HUES48 (cell line): ENCODE data around the gene GADD45GIP1.
"Not testable (repeated sequence)": the region's sequence is repeated elsewhere in the genome, so short reads cannot be mapped to it uniquely, and the experiment has no call there.

Experiments
- H3K27ac ChIP-seq: one replicate; pipeline ENCODE4 v1.7.0; 2013; ENCODE audit warnings: low read depth, low read length, inconsistent platforms
- H3K27me3 ChIP-seq: 2 replicates; pipeline ENCODE4 v1.6.1; 2013; ENCODE audit warnings: mild to moderate bottlenecking, low read length; ENCODE audit not compliant: control insufficient read depth, insufficient read depth
- H3K36me3 ChIP-seq: 2 replicates; pipeline ENCODE4 v1.6.1; 2013; ENCODE audit warnings: low read length; ENCODE audit not compliant: control insufficient read depth, insufficient read depth
- H3K4me1 ChIP-seq: 2 replicates; pipeline ENCODE4 v1.6.1; 2013; ENCODE audit warnings: mild to moderate bottlenecking, low read length; ENCODE audit not compliant: control insufficient read depth, insufficient read depth
- H3K4me3 ChIP-seq: 2 replicates; pipeline ENCODE4 v1.5.1; 2013; ENCODE audit warnings: mild to moderate bottlenecking, low read depth, low read length
- H3K9ac ChIP-seq: 2 replicates; pipeline ENCODE4 v1.6.1; 2013; ENCODE audit warnings: mild to moderate bottlenecking, low read depth, low read length, moderate library complexity
- H3K9me3 ChIP-seq: 2 replicates; pipeline ENCODE4 v1.6.1; 2013; ENCODE audit warnings: low read length; ENCODE audit not compliant: control insufficient read depth, insufficient read depth

GADD45GIP1 gene

DNA sequence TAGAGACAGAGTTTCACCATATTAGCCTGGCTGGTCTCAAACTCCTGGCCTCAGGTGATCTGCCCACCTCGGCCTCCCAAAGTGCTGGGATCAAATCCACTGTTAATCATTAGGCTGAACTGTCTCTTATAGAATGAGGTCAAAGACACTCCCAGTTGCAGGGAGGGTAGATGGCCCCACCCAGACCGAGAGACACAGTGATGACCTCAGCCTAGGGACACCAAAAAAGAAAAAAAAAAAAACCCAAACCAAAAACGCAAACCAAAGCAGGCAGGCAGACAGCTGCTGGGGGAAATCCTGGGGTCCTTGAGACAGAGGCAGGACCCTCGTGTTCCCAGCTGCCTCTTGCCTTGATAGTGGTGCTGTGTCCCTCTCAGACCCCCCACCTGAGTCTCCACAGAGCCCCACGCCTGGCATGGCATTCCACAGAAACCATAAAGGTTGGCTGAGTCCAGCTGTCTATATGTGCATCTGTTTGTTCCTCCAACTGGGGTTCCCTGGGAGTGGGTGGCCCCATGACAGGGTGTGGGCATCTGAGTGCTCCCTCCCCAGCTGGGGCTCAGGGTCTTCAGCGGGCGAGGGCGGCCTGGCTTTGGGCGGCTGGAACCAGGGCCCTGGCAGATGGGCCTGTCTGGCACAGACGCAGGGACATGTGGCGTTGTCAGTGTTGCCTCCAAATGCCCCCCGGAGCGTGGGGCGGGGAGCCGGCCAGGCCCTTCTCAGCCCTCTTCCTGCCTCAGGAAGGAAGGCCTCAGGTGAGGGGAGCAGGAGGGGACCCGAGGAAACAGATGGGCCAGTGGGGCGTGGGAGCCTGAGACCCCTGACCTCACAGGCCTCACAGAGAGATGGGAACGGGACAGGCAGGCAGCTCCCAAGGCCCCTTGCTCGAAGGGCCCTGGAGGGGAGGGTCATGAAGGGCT lies 17.5 kb upstream of the GADD45GIP1 start:
- Histone ChIP-seq H3K4me1 (peaks cover 2% of the 10 kb centered on the region; the same call in 1 of the 2 replicates), H3K4me3 (no peak overlapping the region), H3K27me3 (no peaks in the 10 kb centered on the region), H3K36me3 (no peaks in the 10 kb centered on the region), H3K27ac (no peak overlapping the region), H3K9ac (no peak overlapping the region), H3K9me3 (no peaks in the 10 kb centered on the region)

DNA sequence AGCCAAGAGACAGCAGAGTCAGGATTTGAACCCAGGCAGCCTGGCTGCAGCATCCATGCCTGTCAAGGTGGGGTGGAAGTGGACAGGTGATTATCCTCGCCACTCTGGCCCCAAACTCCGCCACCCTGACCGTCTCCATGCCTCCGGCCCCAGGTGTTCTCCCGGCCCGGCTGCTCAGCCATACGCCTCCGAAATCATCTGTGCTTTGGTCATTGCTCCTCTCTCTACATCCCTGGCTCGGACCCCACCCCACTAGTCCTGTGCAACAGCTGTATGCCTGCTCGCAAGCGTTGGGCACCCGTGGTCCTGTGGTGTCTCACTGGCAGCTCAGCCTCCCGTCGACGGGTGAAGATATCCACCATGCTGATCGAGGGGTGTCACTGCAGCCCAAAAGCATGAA lies 16.2 kb upstream of the GADD45GIP1 start:
- Histone ChIP-seq H3K4me1 (peaks cover 4% of the 10 kb centered on the region; the same call in 1 of the 2 replicates), H3K9me3 (no peaks in the 10 kb centered on the region), H3K9ac (no peak overlapping the region), H3K27me3 (no peaks in the 10 kb centered on the region), H3K27ac (no peak overlapping the region), H3K36me3 (no peaks in the 10 kb centered on the region), H3K4me3 (no peak overlapping the region)

GRCh38 chr19:12970070-12970820 lies 13.2 kb upstream of the GADD45GIP1 start:
- H3K4me1 ChIP-seq, result peaks cover 4% of the 10 kb centered on the region; the same call in 1 of the 2 replicates
- no peak overlapping the region for H3K4me3 ChIP-seq
- no peaks in the 10 kb centered on the region for H3K9me3 ChIP-seq
- H3K9ac ChIP-seq, result no peak overlapping the region
- H3K27ac ChIP-seq, result no peak overlapping the region
- no peaks in the 10 kb centered on the region for H3K27me3 ChIP-seq
- H3K36me3 ChIP-seq, result no peaks in the 10 kb centered on the region

GRCh38 chr19:12969292-12969988 lies 12.4 kb upstream of the GADD45GIP1 start, which contains the start of gene DAND5:
TSS of gene DAND5 (plus strand) at chr19:12969576. CDS start at chr19:12969661, 85 bp downstream.
- Histone ChIP-seq H3K27ac (no peak within 1 kb of the TSS), H3K9me3 (no peaks in the 10 kb centered on the region), H3K4me3 (no peak within 1 kb of the TSS), H3K36me3 (no peaks in the 10 kb centered on the region), H3K9ac (no peak within 1 kb of the TSS), H3K27me3 (no peaks in the 10 kb centered on the region), H3K4me1 (peaks cover 6% of the 10 kb centered on the region; the same call in 1 of the 2 replicates)

GRCh38 chr19:12967907-12968306 lies 10.9 kb upstream of the GADD45GIP1 start:
- H3K4me1 ChIP-seq, result peaks cover 6% of the 10 kb centered on the region; the same call in 1 of the 2 replicates
- H3K9me3 ChIP-seq, result no peaks in the 10 kb centered on the region
- no peak overlapping the region for H3K9ac ChIP-seq
- no peak overlapping the region for H3K4me3 ChIP-seq
- H3K27me3 ChIP-seq, result no peaks in the 10 kb centered on the region
- H3K27ac ChIP-seq, result no peak overlapping the region
- H3K36me3 ChIP-seq, result no peaks in the 10 kb centered on the region

DNA sequence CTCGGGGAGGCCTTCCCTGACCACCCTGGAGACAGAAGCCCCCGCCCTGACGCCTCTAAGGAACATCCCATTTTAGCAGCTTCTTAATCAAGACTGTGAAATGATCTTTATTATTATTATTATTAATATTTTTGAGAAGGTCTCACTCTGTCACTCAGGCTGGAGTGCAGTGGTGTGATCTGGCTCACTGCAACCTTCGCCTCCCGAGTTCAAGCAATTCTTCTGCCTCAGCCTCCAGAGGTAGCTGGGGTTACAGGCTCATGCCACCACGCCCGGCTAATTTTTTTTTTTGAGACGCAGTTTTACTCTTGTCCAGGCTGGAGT lies 8.8 kb upstream of the GADD45GIP1 start:
- Histone ChIP-seq H3K4me3 (peak overlapping the region; percentile 70; the same call in 1 of the 2 replicates), H3K36me3 (no peaks in the 10 kb centered on the region), H3K9me3 (no peaks in the 10 kb centered on the region), H3K27ac (no peak overlapping the region), H3K9ac (no peak overlapping the region), H3K4me1 (peaks cover 6% of the 10 kb centered on the region; the same call in 1 of the 2 replicates), H3K27me3 (no peaks in the 10 kb centered on the region)

DNA sequence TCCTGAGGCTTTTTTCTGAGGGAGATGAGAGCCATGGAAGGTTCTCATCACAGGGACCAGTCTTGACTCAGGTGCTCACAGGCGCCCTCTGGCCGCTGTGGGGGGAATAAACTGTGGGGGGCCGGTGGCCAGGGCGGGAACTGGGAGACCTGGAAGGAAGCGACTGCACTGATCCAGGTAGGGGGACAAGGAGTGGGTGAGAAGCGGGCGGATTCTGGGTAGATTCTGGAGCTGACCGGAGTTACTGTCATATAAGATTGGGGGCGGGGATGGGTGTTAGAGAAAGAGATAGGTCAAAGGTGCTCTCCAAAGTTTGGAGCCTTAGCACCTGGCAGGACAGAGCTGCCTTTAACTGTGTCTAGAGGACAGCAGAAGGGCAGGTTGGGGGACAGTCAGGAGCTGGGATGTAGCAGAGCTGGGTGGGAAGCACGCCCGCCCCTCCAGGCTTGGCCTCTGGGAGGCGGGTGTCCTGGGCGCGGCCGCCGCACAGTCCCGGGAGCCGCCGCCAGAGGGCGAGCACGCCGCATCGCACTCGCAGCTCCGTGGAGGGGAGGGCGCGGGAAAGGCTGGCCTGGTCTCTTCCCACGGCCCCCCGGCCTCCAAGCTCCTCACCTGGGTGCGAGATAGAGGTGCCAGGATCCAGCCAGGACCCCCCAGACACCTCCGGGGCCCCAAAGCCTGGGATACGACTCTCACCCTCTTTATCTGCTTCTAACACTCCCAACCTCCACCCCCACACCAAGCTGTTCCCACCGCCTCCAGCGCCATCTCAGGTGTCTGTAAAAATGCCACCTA lies 8.2 kb upstream of the GADD45GIP1 start:
- Histone ChIP-seq H3K9ac (peak overlapping the region; percentile 59; the same call in 1 of the 2 replicates), H3K36me3 (no peaks in the 10 kb centered on the region), H3K27me3 (no peaks in the 10 kb centered on the region), H3K27ac (peak overlapping the region; percentile 46), H3K4me3 (peak overlapping the region; percentile 70), H3K4me1 (peaks cover 6% of the 10 kb centered on the region; the same call in 1 of the 2 replicates), H3K9me3 (no peaks in the 10 kb centered on the region)

DNA sequence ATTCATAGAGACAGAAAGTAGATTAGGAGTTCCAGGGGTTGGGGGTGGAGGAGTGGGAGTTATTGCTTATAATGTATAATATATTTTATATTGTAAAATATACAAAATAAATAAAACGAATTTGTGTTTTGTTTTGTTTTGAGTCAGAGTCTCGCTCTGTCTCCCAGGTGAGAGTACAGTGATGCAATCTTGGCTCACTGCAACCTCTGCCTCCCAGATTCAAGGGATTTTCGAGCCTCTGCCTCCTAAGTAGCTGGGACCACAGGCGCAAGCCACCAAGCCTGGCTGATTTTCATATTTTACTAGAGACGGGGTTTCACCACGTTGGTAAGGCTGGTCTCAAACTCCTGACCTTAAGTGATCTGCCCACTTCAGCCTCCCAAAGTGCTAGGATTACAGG lies 2.5 kb upstream of the GADD45GIP1 start:
- Histone ChIP-seq H3K9ac (no peak overlapping the region), H3K36me3 (peaks cover 8% of the 10 kb centered on the region)

DNA sequence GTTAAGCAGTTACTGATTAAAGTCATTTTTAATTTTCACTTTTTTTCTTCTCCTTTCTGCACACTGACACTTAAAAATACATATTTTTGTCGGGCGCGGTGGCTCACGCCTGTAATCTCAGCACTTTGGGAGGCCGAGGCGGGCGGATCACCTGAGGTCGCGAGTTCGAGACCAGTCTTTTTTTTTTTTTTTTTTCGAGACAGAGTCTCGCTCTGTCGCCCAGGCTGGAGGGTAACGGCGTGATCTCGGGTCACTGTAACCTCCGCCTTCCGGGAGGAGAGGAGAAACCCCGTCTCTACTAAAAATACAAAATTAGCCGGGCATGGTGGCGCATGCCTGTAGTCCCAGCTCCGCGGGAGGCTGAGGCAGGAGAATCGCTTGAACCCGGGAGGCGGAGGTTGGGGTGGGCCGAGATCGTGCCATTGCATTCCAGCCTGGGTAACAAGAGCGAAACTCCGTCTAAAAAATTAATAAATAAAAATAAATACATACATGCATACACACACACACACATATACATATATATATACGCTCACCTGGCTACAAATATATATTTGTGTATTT lies 448 bp upstream of the GADD45GIP1 start:
- peak overlapping the region; percentile 91 for H3K27ac ChIP-seq
- H3K9ac ChIP-seq, result peak overlapping the region; percentile 90; the same call in 1 of the 2 replicates
- peaks cover 14% of the 10 kb centered on the region for H3K4me1 ChIP-seq

More for the DNA sequence above, 2.5 kb upstream of the GADD45GIP1 start:
- Histone ChIP-seq H3K27me3 (no peaks in the 10 kb centered on the region), H3K4me1 (peaks cover 10% of the 10 kb centered on the region), H3K4me3 (no peak overlapping the region), H3K27ac (no peak overlapping the region), H3K9me3 (no peaks in the 10 kb centered on the region)

GRCh38 chr19:12955996-12956395 lies 1.0 kb downstream of the GADD45GIP1 start:
- Histone ChIP-seq H3K27me3 (no peaks in the 10 kb centered on the region), H3K9me3 (no peaks in the 10 kb centered on the region), H3K36me3 (peaks cover 39% of the 10 kb centered on the region)

More for the DNA sequence above, 448 bp upstream of the GADD45GIP1 start:
- H3K27me3 ChIP-seq, H3K9me3 ChIP-seq: not testable (repeated sequence)
- Histone ChIP-seq H3K36me3 (peaks cover 28% of the 10 kb centered on the region), H3K4me3 (peak overlapping the region; percentile 98)

More at GRCh38 chr19:12955996-12956395, 1.0 kb downstream of the GADD45GIP1 start:
- no peak overlapping the region for H3K27ac ChIP-seq
- H3K9ac ChIP-seq, result no peak overlapping the region
- peak overlapping the region; percentile 98 for H3K4me3 ChIP-seq
- H3K4me1 ChIP-seq, result peaks cover 15% of the 10 kb centered on the region
